WTC11 (cell line): ENCODE data around the gene AMD1. TPM values are rescaled to one million over a fixed set of nuclear protein-coding genes. Genes with fewer than 3 reads are reported as not detected.

Experiments
- ATAC-seq: fragments of 200-7000 bp; cut with Tn5 transposase; 2 replicates; pipeline ENCODE4 v1.10.0; 2021; ENCODE audit warnings: mild to moderate bottlenecking, moderate library complexity
- CTCF ChIA-PET: fragments of 300-600 bp; sonication (Branson Sonifier 250); formaldehyde crosslinking; loops from one replicate; lab custom pipeline; 2021; ENCODE audit warnings: antibody characterized with exemption; lab: Charles Lee
- POLR2A ChIA-PET: fragments of 350-600 bp; sonication (Branson Sonifier 250); formaldehyde crosslinking; loops from one replicate; lab custom pipeline; 2021; ENCODE audit warnings: antibody characterized with exemption; lab: Charles Lee
- DNase-seq: peaks from one replicate; pipeline ENCODE4 v3.0.0; 2021; ENCODE audit warnings: low spot score
- H3K27ac Mint-ChIP-seq: 2 replicates; pipeline ENCODE4 v1.8.0; 2021; ENCODE audit warnings: mixed read lengths
- H3K27me3 Mint-ChIP-seq: 2 replicates; pipeline ENCODE4 v1.8.0; 2021; ENCODE audit warnings: low read depth, mild to moderate bottlenecking, moderate library complexity, mixed read lengths
- H3K36me3 Mint-ChIP-seq: 2 replicates; pipeline ENCODE4 v1.8.0; 2021; ENCODE audit warnings: mixed read lengths
- H3K4me1 Mint-ChIP-seq: 2 replicates; pipeline ENCODE4 v1.8.0; 2022; ENCODE audit warnings: mixed read lengths
- H3K4me3 Mint-ChIP-seq: 2 replicates; pipeline ENCODE4 v1.8.0; 2021; ENCODE audit warnings: mild to moderate bottlenecking, moderate library complexity, mixed read lengths
- H3K9me3 Mint-ChIP-seq: 2 replicates; pipeline ENCODE4 v1.8.0; 2021; ENCODE audit warnings: mixed read lengths
- ARID4B ChIP-seq: sonication (generic); formaldehyde crosslinking; IDR thresholded peaks from 2 replicates; pipeline ENCODE4 v1.8.0; 2023; ENCODE audit warnings: missing genetic modification reagents, mild to moderate bottlenecking, borderline replicate concordance
- ATF2 ChIP-seq: sonication (generic); formaldehyde crosslinking; IDR thresholded peaks from 2 replicates; pipeline ENCODE4 v1.8.1; 2022; ENCODE audit warnings: low read depth, missing genetic modification reagents, borderline replicate concordance
- ATF6 ChIP-seq: sonication (generic); formaldehyde crosslinking; IDR thresholded peaks from 2 replicates; pipeline ENCODE4 v1.8.1; 2023; ENCODE audit warnings: mild to moderate bottlenecking, missing genetic modification reagents
- ETV6 ChIP-seq: sonication (generic); formaldehyde crosslinking; IDR thresholded peaks from 2 replicates; pipeline ENCODE4 v1.8.1; 2022; ENCODE audit warnings: mild to moderate bottlenecking, missing genetic modification reagents
- FOXK1 ChIP-seq: sonication (generic); formaldehyde crosslinking; IDR thresholded peaks from 2 replicates; pipeline ENCODE4 v1.8.0; 2022; ENCODE audit warnings: mild to moderate bottlenecking, moderate library complexity, missing genetic modification reagents
- GRHL2 ChIP-seq: fragments of 250-450 bp; sonication (Bioruptor Pico); IDR thresholded peaks from 2 replicates; pipeline ENCODE4 v1.8.0; 2022; ENCODE audit warnings: mild to moderate bottlenecking, moderate library complexity; ENCODE audit not compliant: insufficient replicate concordance, severe bottlenecking
- HMGXB4 ChIP-seq: sonication (generic); formaldehyde crosslinking; IDR thresholded peaks from 2 replicates; pipeline ENCODE4 v1.8.1; 2023; ENCODE audit warnings: mild to moderate bottlenecking, moderate library complexity, missing genetic modification reagents
- JAZF1 ChIP-seq: fragments of 250-450 bp; sonication (Bioruptor Pico); IDR thresholded peaks from 2 replicates; pipeline ENCODE4 v1.9.0; 2021; ENCODE audit warnings: moderate library complexity, mild to moderate bottlenecking, inconsistent platforms
- KAT7 ChIP-seq: sonication (generic); formaldehyde crosslinking; IDR thresholded peaks from 2 replicates; pipeline ENCODE4 v1.8.1; 2023; ENCODE audit warnings: missing genetic modification reagents, mild to moderate bottlenecking, borderline replicate concordance
- RELA ChIP-seq: sonication (generic); formaldehyde crosslinking; IDR thresholded peaks from 2 replicates; pipeline ENCODE4 v1.8.1; 2022; ENCODE audit warnings: missing genetic modification reagents, mild to moderate bottlenecking, borderline replicate concordance
- STAT6 ChIP-seq: sonication (generic); formaldehyde crosslinking; conservative IDR thresholded peaks from 2 replicates; pipeline ENCODE4 v1.8.1; 2023; ENCODE audit warnings: mild to moderate bottlenecking, low read depth, missing genetic modification reagents, moderate library complexity
- ZBTB21 ChIP-seq: sonication (generic); formaldehyde crosslinking; IDR thresholded peaks from 2 replicates; pipeline ENCODE4 v1.8.1; 2023; ENCODE audit warnings: mild to moderate bottlenecking, missing genetic modification reagents, borderline replicate concordance
- ZNF138 ChIP-seq: sonication (generic); formaldehyde crosslinking; conservative IDR thresholded peaks from 2 replicates; pipeline ENCODE4 v1.8.1; 2022; ENCODE audit warnings: mild to moderate bottlenecking, moderate library complexity, missing genetic modification reagents
- ZNF232 ChIP-seq: sonication (generic); formaldehyde crosslinking; IDR thresholded peaks from 2 replicates; pipeline ENCODE4 v1.8.0; 2022; ENCODE audit warnings: mild to moderate bottlenecking, missing genetic modification reagents
- total RNA-seq: library from RNA; stranded (reverse); gene quantifications from 3 replicates; pipeline ENCODE4 v1.2.3, GENCODE V29; 2021

The AMD1 gene
- total RNA-seq, 1 experiment from 2014 or later: 122 TPM

GRCh38 chr6:110933912-110934311, 59.3 kb downstream of the AMD1 start:
- TF ChIP-seq HMGXB4 (CRISPR knock-in tag) (no peak), ZNF138 (CRISPR knock-in tag) (no peak), ZBTB21 (CRISPR knock-in tag) (no peak), ETV6 (CRISPR knock-in tag) (no peak), ARID4B (CRISPR knock-in tag) (no peak), STAT6 (no peak), ATF6 (CRISPR knock-in tag) (no peak), FOXK1 (CRISPR knock-in tag) (no peak), JAZF1 (CRISPR knock-in tag) (no peak), RELA (CRISPR knock-in tag) (no peak), KAT7 (CRISPR knock-in tag) (no peak), GRHL2 (CRISPR knock-in tag) (no peak), ZNF232 (CRISPR knock-in tag) (no peak), ATF2 (CRISPR knock-in tag) (no peak)
- H3K9me3 Mint-ChIP-seq: no peaks in the 10 kb centered on the region
- H3K27ac Mint-ChIP-seq: no peak overlapping the region
- no peaks in the 10 kb centered on the region for H3K27me3 Mint-ChIP-seq
- CTCF ChIA-PET: interaction anchor here (1.0 kb wide), 1 partner anchor 315 kb away, joined by 3 read pairs; no protein-coding TSS in a partner anchor
- ATAC-seq (no peak), DNase-seq (no peak)
- POLR2A ChIA-PET: no interaction called here
- H3K36me3 Mint-ChIP-seq: no peaks in the 10 kb centered on the region
- H3K4me1 Mint-ChIP-seq: no peaks in the 10 kb centered on the region
- no peak overlapping the region for H3K4me3 Mint-ChIP-seq
